ENCODE data around the gene SOD3.

Gene SOD3

DNA sequence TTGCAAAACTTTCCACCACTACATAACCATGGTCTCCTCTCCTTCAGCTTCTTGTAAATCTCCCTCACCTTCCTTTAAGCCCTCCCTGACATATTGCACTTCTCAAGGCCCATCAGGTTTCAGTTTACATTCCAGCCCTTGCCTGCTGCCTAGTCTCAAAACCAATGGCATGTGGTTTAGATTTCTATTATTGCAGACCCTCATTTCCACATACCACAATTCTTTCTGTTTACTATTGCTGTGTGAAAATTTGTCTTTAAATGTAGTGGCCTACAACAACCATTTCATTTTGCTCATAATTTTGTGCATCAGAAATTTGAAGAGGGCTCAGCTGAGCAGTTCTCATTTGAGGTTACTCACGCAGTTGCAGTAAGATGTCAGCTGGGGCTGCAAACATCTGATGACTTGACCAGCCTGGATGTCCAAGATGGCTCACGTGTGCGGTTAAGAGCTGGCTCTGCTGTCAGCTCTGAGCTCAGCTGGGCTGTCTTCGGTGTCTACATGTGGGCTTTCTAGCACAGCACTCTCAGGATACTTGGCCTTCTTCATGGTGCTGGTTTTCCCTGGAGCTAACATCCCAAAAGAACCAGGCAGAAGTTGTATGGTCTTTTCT, 29.9 kb upstream of the SOD3 start:
- H3K36me3 ChIP-seq = no peaks in the 10 kb centered on the region
- no peak for DNase-seq
- no peak overlapping the region for H3K27ac ChIP-seq
- no peak overlapping the region for H3K4me3 ChIP-seq (ENCODE audit: low read depth, low read length)
- no peaks in the 10 kb centered on the region for H3K27me3 ChIP-seq (ENCODE audit: insufficient read depth, low read depth, severe bottlenecking)
- no peaks in the 10 kb centered on the region for H3K9me3 ChIP-seq (ENCODE audit: severe bottlenecking)
- TF ChIP-seq, protein P1, sequence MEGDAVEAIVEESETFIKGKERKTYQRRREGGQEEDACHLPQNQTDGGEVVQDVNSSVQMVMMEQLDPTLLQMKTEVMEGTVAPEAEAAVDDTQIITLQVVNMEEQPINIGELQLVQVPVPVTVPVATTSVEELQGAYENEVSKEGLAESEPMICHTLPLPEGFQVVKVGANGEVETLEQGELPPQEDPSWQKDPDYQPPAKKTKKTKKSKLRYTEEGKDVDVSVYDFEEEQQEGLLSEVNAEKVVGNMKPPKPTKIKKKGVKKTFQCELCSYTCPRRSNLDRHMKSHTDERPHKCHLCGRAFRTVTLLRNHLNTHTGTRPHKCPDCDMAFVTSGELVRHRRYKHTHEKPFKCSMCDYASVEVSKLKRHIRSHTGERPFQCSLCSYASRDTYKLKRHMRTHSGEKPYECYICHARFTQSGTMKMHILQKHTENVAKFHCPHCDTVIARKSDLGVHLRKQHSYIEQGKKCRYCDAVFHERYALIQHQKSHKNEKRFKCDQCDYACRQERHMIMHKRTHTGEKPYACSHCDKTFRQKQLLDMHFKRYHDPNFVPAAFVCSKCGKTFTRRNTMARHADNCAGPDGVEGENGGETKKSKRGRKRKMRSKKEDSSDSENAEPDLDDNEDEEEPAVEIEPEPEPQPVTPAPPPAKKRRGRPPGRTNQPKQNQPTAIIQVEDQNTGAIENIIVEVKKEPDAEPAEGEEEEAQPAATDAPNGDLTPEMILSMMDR (IDR thresholded peaks at IDR 0.05; ENCODE audit: low read depth, low read length) = no peak

DNA sequence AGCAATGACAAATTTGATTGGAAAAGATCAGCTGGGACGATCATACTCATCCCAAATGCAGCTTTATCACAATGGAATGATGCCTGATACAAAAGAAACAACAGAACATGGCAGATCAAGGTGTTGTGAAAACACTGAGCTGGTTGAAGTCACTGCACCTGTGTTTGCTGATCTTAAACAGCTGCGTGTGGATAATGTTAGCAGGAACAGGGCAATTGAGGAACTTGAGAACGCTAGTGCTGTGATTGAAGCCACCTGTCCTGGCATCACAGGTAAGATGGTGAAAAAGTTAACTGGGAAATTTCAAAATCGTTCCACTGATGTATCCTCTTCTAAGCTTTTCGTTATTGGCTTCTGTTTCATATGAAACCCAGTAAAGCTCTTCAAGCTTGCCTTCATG, 27.4 kb upstream of the SOD3 start:
- Histone ChIP-seq H3K4me3 (ENCODE audit: low read depth, low read length) (no peak overlapping the region), H3K27ac (no peak overlapping the region), H3K9me3 (ENCODE audit: severe bottlenecking) (no peaks in the 10 kb centered on the region), H3K27me3 (ENCODE audit: insufficient read depth, low read depth, severe bottlenecking) (no peaks in the 10 kb centered on the region), H3K36me3 (no peaks in the 10 kb centered on the region)
- DNase-seq = no peak
- TF ChIP-seq, protein P1 (IDR thresholded peaks at IDR 0.05; ENCODE audit: low read depth, low read length) = no peak

DNA sequence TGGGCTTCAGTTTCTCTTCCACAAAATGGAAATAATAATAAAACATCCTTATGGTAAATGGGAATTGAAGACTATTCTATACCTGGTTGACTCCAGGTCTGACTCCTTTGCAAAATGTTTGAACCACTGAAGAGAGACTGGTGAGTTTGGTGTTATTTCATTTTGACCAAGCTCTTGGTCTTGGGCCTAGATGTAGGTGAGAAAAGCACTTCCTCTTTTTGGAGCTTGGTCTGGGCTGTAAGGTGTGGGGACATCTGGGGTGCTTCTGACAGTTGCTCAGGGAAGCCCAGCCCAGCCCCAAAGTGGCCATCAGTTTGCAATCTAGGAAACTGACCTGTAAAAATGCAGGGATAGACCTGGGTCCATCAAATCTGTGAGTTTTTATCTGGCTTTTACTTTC, 26.8 kb upstream of the SOD3 start:
- Histone ChIP-seq H3K27me3 (ENCODE audit: insufficient read depth, low read depth, severe bottlenecking) (no peaks in the 10 kb centered on the region), H3K36me3 (no peaks in the 10 kb centered on the region), H3K27ac (no peak overlapping the region), H3K4me3 (ENCODE audit: low read depth, low read length) (no peak overlapping the region), H3K9me3 (ENCODE audit: severe bottlenecking) (no peaks in the 10 kb centered on the region)
- DNase-seq = no peak
- TF ChIP-seq, protein P1 (IDR thresholded peaks at IDR 0.05; ENCODE audit: low read depth, low read length) = no peak

DNA sequence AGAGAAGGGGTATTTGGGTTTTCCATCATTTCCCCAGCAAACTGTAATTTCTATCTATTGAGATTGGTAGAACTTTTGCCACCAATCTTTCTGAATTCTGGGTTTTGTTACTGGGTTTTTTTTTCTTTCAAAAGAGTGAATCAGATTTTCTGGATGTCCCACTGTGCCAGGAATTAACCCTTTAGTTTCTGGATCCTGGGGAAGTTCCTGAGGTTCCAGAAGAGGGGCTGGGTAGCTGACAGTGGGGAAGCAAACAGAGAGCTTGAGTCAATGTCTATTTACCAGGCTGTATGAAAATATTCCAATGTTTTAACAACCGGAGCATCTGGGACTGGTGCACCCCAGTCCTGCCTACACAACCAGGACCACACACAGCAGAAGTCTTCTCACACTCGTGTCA, 25.8 kb upstream of the SOD3 start:
- Histone ChIP-seq H3K27me3 (ENCODE audit: insufficient read depth, low read depth, severe bottlenecking) (no peaks in the 10 kb centered on the region), H3K4me3 (ENCODE audit: low read depth, low read length) (no peak overlapping the region), H3K36me3 (no peaks in the 10 kb centered on the region), H3K9me3 (ENCODE audit: severe bottlenecking) (no peaks in the 10 kb centered on the region), H3K27ac (no peak overlapping the region; the same call in 1 of the 2 replicates)
- DNase-seq = no peak
- TF ChIP-seq, protein P1 (IDR thresholded peaks at IDR 0.05; ENCODE audit: low read depth, low read length) = no peak

DNA sequence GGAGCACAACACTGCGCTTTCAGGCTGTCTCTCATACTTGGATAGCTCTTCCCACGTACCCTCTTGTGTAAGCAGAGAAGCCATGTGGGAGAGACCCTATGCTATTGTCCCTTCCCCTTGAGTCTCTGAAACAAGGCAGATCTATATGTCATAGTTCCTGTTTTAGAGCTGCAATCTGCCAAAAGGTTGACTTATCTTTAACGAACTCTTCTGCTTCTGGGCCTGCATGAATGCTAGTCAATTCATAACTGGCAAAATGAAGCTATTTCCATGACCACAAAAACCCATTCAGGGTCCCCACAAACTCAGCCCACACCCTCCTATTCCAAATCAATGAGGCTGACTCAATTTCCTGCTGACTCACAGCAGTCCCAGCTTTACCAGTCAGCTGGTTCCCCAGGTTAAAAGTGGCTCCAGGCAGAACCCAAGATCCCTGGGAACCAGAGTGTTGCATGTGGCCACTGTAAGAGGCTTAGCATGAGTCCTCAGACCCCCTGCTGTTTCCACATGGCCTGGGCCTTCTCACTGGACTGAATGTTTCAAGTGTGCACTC, 25.3 kb upstream of the SOD3 start:
- H3K36me3 ChIP-seq = no peaks in the 10 kb centered on the region
- no peaks in the 10 kb centered on the region for H3K27me3 ChIP-seq (ENCODE audit: insufficient read depth, low read depth, severe bottlenecking)
- no peaks in the 10 kb centered on the region for H3K9me3 ChIP-seq (ENCODE audit: severe bottlenecking)
- TF ChIP-seq, protein P1 (IDR thresholded peaks at IDR 0.05; ENCODE audit: low read depth, low read length) = no peak
- peak; percentile 96 for DNase-seq
- H3K4me3 ChIP-seq (ENCODE audit: low read depth, low read length) = no peak overlapping the region
- H3K27ac ChIP-seq = peak overlapping the region; percentile 59

DNA sequence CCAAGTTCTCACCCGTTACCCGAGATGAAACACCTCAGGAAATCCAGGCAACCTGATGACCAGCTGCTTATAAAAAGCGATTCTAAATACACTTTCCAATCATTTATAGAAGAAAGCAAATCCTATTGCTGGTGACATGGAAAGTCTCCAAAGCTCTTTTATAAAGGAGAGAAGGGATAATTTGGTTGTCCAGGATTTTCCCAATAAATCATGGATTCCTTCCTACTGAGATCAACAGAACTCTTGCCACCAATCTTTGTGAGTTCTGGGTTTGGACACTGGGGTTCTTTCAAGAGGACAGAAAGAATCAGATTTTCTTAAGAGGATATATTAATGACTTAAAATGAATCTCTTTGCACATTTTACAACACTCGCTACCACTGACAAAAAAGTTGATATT, 24.7 kb upstream of the SOD3 start:
- DNase-seq = no peak
- H3K9me3 ChIP-seq (ENCODE audit: severe bottlenecking) = no peaks in the 10 kb centered on the region
- no peaks in the 10 kb centered on the region for H3K36me3 ChIP-seq
- peak overlapping the region; percentile 59 for H3K27ac ChIP-seq
- H3K27me3 ChIP-seq (ENCODE audit: insufficient read depth, low read depth, severe bottlenecking) = no peaks in the 10 kb centered on the region
- H3K4me3 ChIP-seq (ENCODE audit: low read depth, low read length) = no peak overlapping the region
- TF ChIP-seq, protein P1 (IDR thresholded peaks at IDR 0.05; ENCODE audit: low read depth, low read length) = no peak
